Adrenal gland (tissue), 12 donors: ENCODE data around the gene STIP1. TPM values are rescaled to one million over a fixed set of nuclear protein-coding genes. Genes with fewer than 3 reads are reported as not detected.
A peak's percentile ranks its signal among the peaks of the same experiment; 100 is the strongest.

Experiments used
- DNase-seq, 7 donors: peaks; one replicate each; pipeline ENCODE4 v3.0.0-alpha.2; 2019 to 2020
- H3K27ac ChIP-seq, 5 donors: fragments of 200-600 bp; sonication (generic) in 4 of 5; 1 replicate in 3 of 5; 2 replicates in 2 of 5; pipeline versions ENCODE4 v1.5.1 to v1.8.0; 2016 to 2020; ENCODE audit warnings: mild to moderate bottlenecking in 1 of 5
- H3K27me3 ChIP-seq: fragments of 200-600 bp; 2 replicates; pipeline ENCODE4 v1.8.0; 2021
- H3K36me3 ChIP-seq, 2 donors: fragments of 200-600 bp; replicated peaks in 1 of 2; 1 replicate in 1 of 2; 2 replicates in 1 of 2; pipeline versions ENCODE4 v1.5.1 to v1.8.0; 2018 to 2022
- H3K4me1 ChIP-seq, 2 donors: fragments of 200-600 bp; replicated peaks in 1 of 2; 1 replicate in 1 of 2; 2 replicates in 1 of 2; pipeline versions ENCODE4 v1.5.1 to v1.8.0; 2018 to 2021
- H3K4me3 ChIP-seq, 4 donors: fragments of 200-600 bp; sonication (generic) in 3 of 4; one replicate each; pipeline ENCODE4 v1.5.1; 2016 to 2018
- H3K9me3 ChIP-seq, 3 donors: fragments of 200-600 bp; sonication (generic) in 1 of 3; replicated peaks in 1 of 3; 1 replicate in 2 of 3; 2 replicates in 1 of 3; pipeline versions ENCODE4 v1.5.1 to v1.8.0; 2016 to 2021
- POLR2A ChIP-seq, 2 donors: fragments of 450-650 bp; IDR thresholded peaks; one replicate each; pipeline ENCODE4 v1.6.1; 2017; ENCODE audit warnings: antibody characterized with exemption in 2 of 2, mild to moderate bottlenecking in 2 of 2, moderate library complexity in 1 of 2
- WGBS, 4 donors: extraction: QIAGEN DNeasy Blood & Tissue Kit in 2 of 4; methylation state at CpG; one replicate each; pipeline versions ENCODE4 v1.1.5 to v1.1.7; 2013 to 2017; 5-methylcytosine and 5-hydroxymethylcytosine counted together
- intact Hi-C, 2 donors: fragments of 100-400 bp; cut with DNase I; formaldehyde crosslinking; loops; one replicate each; pipeline versions ENCODE4 v1.14.1 to v1.15.0; 2022 to 2023
- polyA plus RNA-seq, 3 donors: library from polyadenylated mRNA; stranded (reverse); fragments of 200-250 nt in 2 of 3; fragments of 350-450 nt in 1 of 3; fragmentation: Illumina TruSeq in 1 of 3; extraction: RNeasy Lipid Tissue Mini Kit (QIAGEN cat#74804) in 1 of 3; gene quantifications; one replicate each; pipeline ENCODE4 v1.2.3, GENCODE V29; 2013 to 2014
- total RNA-seq, 9 donors: library from RNA; depleted of rRNA in 4 of 9; stranded (reverse); fragments of >200 nt in 4 of 9; fragments of 120-200 nt in 1 of 9; fragmentation: NEBNext Ultra II Directional in 1 of 9; extraction: Animal tissue kit (Norgen Biotek cat#: 25700) in 1 of 9; gene quantifications; one replicate each; pipeline versions ENCODE4 v1.1.0 to v1.2.4, GENCODE V29; 2013 to 2023
- TF ChIP-seq, protein P1 (sequence below), 6 experiments: fragments of 450-650 bp in 4 of 6; fragments of 200-600 bp in 2 of 6; sonication (generic) in 1 of 6; IDR thresholded peaks; 1 replicate in 5 of 6; 2 replicates in 1 of 6; pipeline versions ENCODE4 v1.5.1 to v1.8.0; 2016 to 2021; ENCODE audit warnings: antibody characterized with exemption in 6 of 6, mild to moderate bottlenecking in 2 of 6, moderate library complexity in 1 of 6
- donor health status: healthy with polysubstance abuse.
- donor health status: Bipolar disorder and iron deficiency.
- donor health status: DM: yes; HTN: yes; CAD: no.
- donor health status: DM: no; HTN: no; CAD: no.
- donor health status: DM: no; HTN: no; CAD: no.
- donor health status: DM: yes; HTN: yes; CAD: no.

Gene STIP1
- total and polyA plus RNA-seq, 12 donors: 82.1 to 523 (median 183) TPM

GRCh38 chr11:64176751-64177150, 9.2 kb upstream of the STIP1 start:
- H3K4me3 ChIP-seq: no peak overlapping the region
- H3K4me1 ChIP-seq: peaks cover 15% of the 10 kb centered on the region in 2 donors
- no peaks in the 10 kb centered on the region for H3K36me3 ChIP-seq
- H3K27me3 ChIP-seq: no peaks in the 10 kb centered on the region
- no peak for DNase-seq
- 86 to 92% (median 89%) methylated on average over 6 to 8 of the region's 8 CpGs for WGBS, 4 donors
- TF ChIP-seq POLR2A (IDR thresholded peaks at IDR 0.05): no peak
- TF ChIP-seq, protein P1, sequence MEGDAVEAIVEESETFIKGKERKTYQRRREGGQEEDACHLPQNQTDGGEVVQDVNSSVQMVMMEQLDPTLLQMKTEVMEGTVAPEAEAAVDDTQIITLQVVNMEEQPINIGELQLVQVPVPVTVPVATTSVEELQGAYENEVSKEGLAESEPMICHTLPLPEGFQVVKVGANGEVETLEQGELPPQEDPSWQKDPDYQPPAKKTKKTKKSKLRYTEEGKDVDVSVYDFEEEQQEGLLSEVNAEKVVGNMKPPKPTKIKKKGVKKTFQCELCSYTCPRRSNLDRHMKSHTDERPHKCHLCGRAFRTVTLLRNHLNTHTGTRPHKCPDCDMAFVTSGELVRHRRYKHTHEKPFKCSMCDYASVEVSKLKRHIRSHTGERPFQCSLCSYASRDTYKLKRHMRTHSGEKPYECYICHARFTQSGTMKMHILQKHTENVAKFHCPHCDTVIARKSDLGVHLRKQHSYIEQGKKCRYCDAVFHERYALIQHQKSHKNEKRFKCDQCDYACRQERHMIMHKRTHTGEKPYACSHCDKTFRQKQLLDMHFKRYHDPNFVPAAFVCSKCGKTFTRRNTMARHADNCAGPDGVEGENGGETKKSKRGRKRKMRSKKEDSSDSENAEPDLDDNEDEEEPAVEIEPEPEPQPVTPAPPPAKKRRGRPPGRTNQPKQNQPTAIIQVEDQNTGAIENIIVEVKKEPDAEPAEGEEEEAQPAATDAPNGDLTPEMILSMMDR (IDR thresholded peaks at IDR 0.05): no peak
- no peaks in the 10 kb centered on the region for H3K9me3 ChIP-seq
- intact Hi-C loops: no loop called here
- no peak overlapping the region for H3K27ac ChIP-seq

DNA sequence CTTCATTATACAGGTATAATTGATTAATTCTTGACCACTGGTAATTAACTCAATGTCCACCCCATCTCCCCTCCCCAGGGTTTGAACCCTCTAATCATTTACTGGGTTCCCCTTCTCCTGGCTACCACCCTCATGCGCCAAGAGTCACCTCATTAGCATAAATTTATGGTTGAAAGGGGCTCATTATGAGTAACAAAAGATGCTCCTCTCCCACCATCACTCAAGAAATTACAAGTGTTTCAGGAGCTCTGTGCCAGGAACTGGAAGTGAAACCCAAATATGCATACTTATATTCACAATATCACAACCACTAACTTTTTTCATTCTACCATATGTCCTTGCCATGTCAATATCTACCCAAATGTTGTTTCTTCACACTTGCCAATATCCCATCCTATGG, 7.8 kb upstream of the STIP1 start:
- Histone ChIP-seq H3K4me3 (no peak overlapping the region), H3K27ac (no peak overlapping the region), H3K36me3 (no peaks in the 10 kb centered on the region), H3K27me3 (no peaks in the 10 kb centered on the region), H3K4me1 (peaks cover 22 to 25% of the 10 kb centered on the region in 2 donors), H3K9me3 (no peaks in the 10 kb centered on the region)
- no peak for DNase-seq
- no peak for TF ChIP-seq POLR2A (IDR thresholded peaks at IDR 0.05)
- TF ChIP-seq, protein P1 (IDR thresholded peaks at IDR 0.05): no peak
- 85 to 95% (median 92%) methylated on average over 1 of the region's 1 CpG for WGBS, 4 donors
- intact Hi-C loops: no loop called here

- no peak for DNase-seq
- Histone ChIP-seq H3K4me3 (no peak overlapping the region), H3K9me3 (no peaks in the 10 kb centered on the region), H3K4me1 (peaks cover 22 to 33% of the 10 kb centered on the region in 2 donors), H3K27ac (no peak overlapping the region), H3K27me3 (no peaks in the 10 kb centered on the region), H3K36me3 (no peaks in the 10 kb centered on the region)
- 87 to 96% (median 94%) methylated on average over 8 to 12 of the region's 12 CpGs for WGBS, 4 donors
- intact Hi-C loops: no loop called here
- TF ChIP-seq, protein P1 (IDR thresholded peaks at IDR 0.05): no peak
- no peak for TF ChIP-seq POLR2A (IDR thresholded peaks at IDR 0.05)
Observed at GRCh38 chr11:64178951-64179639, 6.9 kb upstream of the STIP1 start.

GRCh38 chr11:64180891-64181290, 5.1 kb upstream of the STIP1 start:
- Histone ChIP-seq H3K27me3 (no peaks in the 10 kb centered on the region), H3K9me3 (no peaks in the 10 kb centered on the region), H3K4me3 (peak overlapping the region in 1 of 4 donors; percentile 6), H3K27ac (peak overlapping the region in 4 of 5 donors; percentile 21 to 90 (median 76)), H3K36me3 (no peaks in the 10 kb centered on the region), H3K4me1 (peaks cover 28 to 44% of the 10 kb centered on the region in 2 donors)
- intact Hi-C loops: no loop called here
- DNase-seq: peak in 3 of 7 donors; percentile 38 to 41 (median 39)
- TF ChIP-seq, protein P1 (IDR thresholded peaks at IDR 0.05): no peak
- TF ChIP-seq POLR2A (IDR thresholded peaks at IDR 0.05): no peak
- 45 to 54% (median 52%) methylated on average over 5 of the region's 5 CpGs for WGBS, 4 donors
